ENCODE results near the gene PRR5L.

Gene PRR5L, protein sequence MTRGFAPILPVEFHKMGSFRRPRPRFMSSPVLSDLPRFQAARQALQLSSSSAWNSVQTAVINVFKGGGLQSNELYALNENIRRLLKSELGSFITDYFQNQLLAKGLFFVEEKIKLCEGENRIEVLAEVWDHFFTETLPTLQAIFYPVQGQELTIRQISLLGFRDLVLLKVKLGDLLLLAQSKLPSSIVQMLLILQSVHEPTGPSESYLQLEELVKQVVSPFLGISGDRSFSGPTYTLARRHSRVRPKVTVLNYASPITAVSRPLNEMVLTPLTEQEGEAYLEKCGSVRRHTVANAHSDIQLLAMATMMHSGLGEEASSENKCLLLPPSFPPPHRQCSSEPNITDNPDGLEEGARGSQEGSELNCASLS

DNA sequence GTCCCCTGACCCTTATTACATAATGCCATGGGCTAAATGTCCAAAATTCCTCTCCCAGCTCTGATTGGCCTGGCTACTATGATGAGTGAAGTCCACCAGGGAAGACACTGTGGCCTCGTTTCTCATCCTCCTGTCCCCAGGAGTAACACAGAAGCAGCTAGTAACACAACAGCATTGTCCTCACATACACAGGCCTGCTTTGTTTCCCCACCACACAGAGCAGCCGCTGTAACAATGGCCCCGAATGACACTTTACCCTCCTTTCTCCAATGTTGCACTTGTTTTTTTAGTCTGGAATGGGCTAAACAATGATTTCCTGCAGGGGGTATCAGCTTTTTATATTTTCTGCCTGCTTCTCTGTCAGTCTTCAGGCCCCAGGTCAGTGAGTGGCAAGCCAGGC is at the start of gene PRR5L:
Gene PRR5L, plus strand, starts transcription at position 363 of the 400 bp plus-strand sequence. CDS start 104,834 bp downstream, outside the sequence.
- no peak for DNase-seq

DNA sequence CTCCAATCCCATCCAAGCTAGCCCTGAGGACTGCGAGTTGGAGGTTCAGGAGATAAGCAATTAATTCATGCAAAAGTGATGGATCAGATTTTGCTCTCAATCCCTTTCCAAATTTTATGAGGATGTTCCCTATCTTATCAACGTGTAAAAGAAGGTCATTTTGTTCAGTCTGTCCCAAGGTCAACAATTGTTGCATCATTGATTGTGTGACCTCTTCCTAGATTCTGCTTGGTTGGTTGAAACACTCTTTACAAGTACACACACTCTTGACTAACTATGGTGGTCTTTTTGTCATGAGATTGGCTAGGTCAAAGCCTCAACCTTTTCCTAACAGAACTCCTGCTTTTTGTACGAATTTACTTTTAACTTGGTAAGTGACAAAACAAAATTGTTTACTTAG is 48.6 kb upstream of the PRR5L start:
- DNase-seq, result no peak

GRCh38 chr11:36248436-36248835 is 47.7 kb upstream of the PRR5L start:
- no peak for DNase-seq

- no peak for DNase-seq
Measured at GRCh38 chr11:36249246-36249645, 46.8 kb upstream of the PRR5L start.

DNA sequence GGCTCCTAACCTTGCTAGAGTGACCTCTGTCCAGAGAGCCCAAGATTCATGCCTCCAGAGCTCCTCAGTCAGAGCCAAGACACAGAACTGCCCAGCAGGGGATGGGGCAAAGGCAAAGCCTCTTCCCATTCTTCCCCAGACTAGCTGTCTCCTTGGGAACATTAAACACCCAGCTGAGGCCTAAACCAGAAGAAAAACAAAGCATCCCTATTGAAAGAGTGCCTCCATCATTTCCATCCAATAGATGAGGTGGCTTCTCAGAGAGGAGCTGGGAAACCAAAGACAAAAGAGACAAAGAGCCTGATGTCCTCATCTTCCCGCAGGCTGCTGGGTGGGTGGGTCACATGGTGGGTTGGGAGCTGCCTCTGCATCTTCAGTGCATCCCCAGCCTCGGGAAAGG is 44.3 kb upstream of the PRR5L start:
- no peak for DNase-seq

DNA sequence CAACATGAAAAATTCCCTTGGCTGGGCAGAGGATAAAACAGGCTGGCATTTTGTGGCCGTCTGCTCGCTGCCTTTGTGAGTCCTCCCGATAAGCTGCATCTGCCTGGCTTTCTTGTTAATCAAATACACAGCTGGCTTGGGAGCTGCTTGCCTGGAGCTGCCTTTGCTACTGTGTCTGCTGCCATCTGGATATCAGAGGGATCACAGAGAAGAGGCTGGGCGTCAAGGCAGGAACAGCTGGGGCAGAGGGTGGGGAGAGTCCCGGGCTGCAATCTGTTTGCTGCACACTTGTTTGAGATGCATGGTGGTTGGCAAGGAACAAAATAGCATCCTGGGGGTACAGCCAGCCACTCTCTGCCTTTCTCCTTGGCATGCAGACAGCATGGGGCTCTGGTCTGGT is 42.9 kb upstream of the PRR5L start:
- peak; percentile 76 for DNase-seq

DNA sequence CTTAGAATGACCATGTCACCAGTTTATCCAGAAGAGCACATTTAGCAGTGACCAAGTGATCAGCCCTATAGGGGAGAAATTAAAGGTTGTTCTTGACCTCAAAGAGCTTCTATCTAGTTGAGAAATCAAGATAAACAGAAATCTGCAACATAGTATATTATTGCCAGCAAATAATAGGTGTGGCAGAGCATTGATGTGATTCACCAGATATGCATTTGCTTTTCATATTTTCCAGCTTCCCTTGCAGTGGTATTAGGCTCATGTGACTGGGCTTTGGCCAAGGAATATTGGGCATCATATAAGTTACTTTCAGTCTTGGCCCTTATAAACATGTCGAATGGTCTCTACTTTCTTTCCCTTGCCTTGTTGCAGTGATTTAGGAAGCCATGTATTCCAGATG is 41.4 kb upstream of the PRR5L start:
- DNase-seq, result no peak

DNA sequence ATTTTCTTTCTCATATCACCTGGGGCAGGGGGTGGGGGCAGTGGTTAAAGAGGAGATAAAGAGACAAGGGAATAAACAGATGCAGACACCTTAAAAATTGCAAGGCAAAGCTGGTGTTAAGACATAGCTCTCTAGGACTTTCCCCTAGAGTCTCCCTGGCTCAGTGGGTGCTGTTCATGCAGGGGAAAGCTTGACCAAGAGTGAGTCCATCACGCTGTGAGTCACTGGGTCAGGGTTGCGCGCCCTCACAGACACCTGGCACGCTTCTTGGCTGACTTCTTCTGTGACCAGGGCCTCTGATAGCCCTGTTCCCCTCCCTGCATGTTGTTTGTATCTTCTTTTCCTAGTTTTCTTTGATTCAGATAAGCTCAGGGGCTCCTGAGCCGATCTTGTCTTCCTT is 38.7 kb upstream of the PRR5L start:
- no peak for DNase-seq

- peak; percentile 53 for DNase-seq
Measured at GRCh38 chr11:36258730-36259360, 37.2 kb upstream of the PRR5L start.

DNA sequence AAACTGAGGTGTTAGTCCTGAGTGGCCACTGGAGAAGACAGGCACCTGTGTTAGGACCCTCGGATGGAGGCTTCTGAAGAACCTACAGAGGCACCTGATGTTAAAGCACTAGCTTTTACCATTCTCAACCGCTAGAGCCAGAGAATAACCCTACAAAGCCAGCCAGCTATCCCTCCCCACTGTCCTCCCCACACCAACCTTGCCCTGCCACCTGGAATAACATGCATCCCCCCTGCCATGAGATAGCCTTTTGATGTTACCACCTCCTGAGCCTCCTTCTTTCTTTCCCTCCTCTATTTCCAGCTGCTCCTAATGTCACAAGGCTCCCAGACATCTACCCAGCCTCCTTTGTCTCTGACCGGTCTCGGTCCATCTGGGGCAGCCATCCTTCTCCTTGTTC is 35.0 kb upstream of the PRR5L start:
- no peak for DNase-seq

GRCh38 chr11:36264011-36264972 is 31.8 kb upstream of the PRR5L start:
- DNase-seq, result no peak

DNA sequence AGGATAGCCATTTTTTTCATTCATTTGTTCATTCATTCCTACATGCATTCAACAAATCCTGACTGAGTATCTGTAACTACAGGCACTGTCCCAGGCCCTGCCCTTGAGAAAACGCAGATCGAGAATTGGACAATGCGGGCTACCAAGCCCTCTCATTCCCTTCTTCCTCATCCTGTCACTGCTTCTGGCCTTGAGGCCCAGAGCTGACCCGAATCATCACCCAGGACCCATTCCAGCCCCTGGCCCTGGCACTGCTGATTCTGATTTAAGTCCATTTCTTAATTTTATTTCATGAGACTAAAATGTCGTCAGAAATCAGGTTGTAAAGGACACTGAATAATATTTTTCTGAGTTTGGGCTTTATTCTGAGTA is 31.1 kb upstream of the PRR5L start:
- DNase-seq, result no peak

GRCh38 chr11:36265793-36266628 is 30.1 kb upstream of the PRR5L start:
- peak; percentile 56 for DNase-seq

DNA sequence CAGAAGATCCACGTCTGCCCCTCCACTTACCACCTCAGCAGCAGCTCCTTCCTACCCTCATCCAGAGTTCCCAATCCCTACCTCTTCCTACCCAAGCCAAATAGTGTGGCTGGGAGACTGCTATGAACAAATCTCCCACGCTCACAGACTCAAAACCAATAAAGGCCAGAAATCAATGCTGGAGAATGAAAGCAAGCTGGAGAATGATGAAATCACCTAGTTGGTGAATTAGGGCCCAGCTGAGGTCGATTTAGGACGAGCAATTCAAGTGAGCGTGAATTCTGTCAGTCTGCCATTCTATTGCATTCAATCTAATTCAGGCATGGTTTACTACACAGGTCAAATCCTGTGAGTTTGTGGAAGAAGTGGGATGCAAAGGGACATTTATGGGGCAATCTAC is 29.3 kb upstream of the PRR5L start:
- no peak for DNase-seq

DNA sequence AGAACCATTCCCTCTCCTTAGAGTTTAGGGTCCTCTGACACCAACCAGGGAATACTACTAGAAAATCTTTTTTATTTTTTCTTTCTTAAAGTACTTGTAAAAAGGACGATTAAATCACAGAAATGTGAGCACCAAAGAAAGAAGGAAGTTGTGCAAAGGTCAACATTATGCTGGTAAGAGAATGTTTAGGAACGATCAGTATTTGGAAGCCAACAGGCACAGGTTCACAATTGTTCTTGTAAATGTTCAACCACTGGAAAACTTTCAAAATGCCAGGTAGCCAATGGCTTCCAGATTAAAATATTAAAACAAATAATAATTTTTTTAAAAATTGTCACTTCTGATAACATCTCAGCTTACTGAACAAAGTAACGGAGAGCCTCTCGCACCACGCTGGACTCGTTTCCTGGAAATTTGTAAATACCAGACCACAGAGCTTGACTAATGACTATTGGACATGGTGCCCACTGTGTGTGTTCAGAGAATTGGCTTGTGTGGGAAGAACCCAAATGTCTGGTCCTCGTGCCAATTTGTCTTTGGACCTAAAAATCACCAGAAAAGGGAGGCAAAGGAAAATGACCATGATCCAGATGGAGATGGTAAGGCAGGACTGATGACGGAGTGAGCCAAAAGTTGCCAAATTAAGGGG is 27.6 kb upstream of the PRR5L start:
- no peak for DNase-seq

DNA sequence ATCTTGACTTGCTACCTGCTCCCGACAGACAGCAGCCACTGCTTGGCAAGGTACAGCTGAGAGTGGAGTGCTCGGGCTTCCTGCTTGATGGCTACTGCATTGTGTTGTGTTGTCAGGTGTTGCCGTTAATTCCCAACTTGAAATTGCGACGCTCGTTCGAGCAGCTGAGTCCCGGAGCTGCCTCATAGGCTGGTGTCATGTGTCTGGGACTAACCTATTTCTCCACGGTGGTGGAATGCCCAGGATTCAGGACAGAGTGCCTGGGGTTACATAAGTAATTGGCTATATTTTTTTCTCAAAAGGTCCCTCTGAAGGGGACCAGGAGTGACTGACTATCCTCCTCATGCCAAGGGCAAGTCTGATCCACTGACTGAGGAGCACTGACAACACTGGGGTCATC is 25.4 kb upstream of the PRR5L start:
- no peak for DNase-seq

DNA sequence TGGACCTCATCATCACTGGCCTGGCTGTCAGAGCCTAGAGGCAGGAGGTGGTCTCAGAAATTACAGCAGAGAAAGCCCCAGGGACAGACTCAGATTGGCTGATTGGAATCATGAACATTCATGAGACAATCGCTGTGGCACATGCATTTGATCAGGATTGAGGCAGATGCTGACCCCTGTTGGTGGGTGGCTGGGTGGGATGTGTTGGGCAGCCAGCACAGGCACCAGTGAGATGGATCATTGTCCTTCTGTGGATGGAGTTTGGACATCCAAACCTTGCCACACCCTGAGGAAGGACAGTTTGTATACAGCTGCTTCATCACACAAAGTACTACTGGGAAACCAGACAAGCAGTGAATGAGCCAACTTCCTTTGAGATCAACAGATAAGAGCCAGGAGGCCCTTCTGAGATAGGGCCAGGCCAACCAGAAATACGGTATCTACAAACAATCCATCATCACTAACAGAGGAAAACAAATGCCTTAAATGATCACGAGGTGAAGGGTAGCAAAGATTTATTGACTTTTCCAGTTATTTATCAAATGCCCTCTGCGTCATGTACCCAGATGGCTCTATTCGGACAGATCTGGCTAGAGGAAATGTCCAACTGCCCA is 24.2 kb upstream of the PRR5L start:
- DNase-seq, result no peak

DNA sequence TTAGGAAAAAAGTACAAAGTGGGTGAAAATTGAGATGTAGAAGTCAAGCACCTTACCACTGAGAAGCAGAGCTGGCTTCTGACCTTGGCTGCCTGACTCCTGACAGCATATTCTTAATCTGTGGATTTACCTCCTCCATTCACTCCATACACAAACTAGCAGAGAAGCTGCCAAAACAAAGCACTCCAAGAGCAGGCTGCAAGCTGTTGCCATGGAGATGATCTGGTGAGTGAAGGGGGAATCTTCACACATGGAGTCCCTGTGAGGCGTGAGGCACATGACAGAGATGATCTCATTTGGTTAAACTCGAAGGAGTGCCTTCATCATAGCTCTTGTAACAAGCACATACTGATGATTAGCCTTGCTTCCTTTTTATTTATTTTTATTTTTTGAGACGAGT is 23.0 kb upstream of the PRR5L start:
- no peak for DNase-seq

DNA sequence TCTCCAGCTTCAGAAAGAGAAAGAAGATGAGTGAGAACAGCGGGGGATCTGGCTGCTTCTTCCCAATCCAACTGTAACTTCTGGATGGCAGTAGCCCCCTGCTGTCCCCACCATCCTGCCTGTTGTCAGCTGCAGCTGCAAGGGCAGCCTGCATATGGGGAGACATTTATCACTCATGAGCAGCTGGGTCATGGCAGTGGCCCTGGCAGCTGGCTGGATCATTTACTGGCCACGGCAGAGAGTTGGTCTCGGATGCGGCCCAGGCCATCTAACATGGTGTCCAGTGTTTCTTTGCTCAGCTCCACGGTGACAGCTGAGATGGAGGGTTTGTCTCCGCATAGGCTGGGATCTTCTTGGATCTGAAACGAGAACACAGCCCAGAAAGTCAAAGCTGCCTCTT is 21.7 kb upstream of the PRR5L start:
- no peak for DNase-seq

DNA sequence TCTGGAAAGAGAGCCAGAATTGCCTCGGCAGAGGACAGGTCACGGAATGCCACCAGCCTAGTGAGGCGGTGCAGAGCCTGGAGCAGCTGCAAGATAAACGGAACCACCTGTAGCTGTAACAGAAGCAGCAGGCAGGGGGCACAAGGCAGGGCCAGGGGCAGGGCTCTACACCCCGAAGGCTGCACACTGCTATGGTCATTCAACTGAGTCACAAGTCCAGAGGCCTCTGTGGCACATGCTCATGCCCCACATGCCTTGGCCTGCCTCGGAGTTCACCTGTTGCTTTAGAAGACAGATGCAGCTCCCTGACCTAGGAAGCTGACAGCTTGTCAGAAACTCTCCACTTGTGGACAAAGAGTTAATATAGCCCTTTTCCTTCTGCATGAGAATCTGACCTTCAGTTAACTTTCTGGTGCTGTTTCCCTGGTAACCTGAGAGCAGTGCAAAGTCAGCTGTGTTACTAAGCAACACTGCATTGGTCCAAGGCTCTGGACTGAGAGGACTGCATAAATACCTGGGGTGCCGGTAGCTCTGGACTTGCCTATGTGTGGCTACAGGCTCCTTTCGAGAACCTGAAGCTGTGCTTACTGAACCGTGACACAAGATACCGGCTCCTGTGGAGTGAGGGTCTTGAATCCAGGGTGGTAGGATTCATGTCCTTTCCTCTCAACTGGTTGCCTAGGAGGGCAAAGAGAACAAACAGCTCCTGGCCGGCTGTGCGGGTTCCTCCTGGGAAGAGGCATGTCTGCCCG is 17.4 kb upstream of the PRR5L start:
- DNase-seq, result no peak

GRCh38 chr11:36280531-36280930 is 15.6 kb upstream of the PRR5L start:
- no peak for DNase-seq
